Panc1 (cell line): ENCODE results near the gene TUBA1B. TPM values are rescaled to one million over a fixed set of nuclear protein-coding genes. Genes with fewer than 3 reads are reported as not detected.

ENCODE experiments used
- ATAC-seq: fragments of 200-7000 bp; cut with Tn5 transposase; 2 replicates; pipeline ENCODE4 v1.9.1; 2020; ENCODE audit warnings: mild to moderate bottlenecking, moderate library complexity
- BruUV-seq: library from RNA; stranded (reverse); fragments of 400-500 nt; replicated peaks from 2 replicates; lab custom pipeline; 2021; lab: Mats Ljungman, UMichigan
- CTCF ChIA-PET: fragments of 300-600 bp; sonication (Branson Sonifier 250); formaldehyde crosslinking; loops from one replicate; lab custom pipeline; 2022; ENCODE audit warnings: antibody characterized with exemption; lab: Charles Lee
- POLR2A ChIA-PET: fragments of 300-600 bp; sonication (Branson Sonifier 250); formaldehyde crosslinking; loops from one replicate; lab custom pipeline; 2022; ENCODE audit warnings: antibody characterized with exemption; lab: Charles Lee
- DNase-seq: peaks from one replicate; pipeline ENCODE4 v3.0.0-alpha.2; 2010; ENCODE audit warnings: low read depth, low spot score
- H3K27ac ChIP-seq: 2 replicates; pipeline ENCODE4 v1.5.1; 2011; ENCODE audit warnings: mild to moderate bottlenecking, low read length, inconsistent platforms
- H3K27me3 ChIP-seq: fragments of 200-500 bp; sonication (Bioruptor generic); 2 replicates; pipeline ENCODE4 v1.6.0; 2014; ENCODE audit warnings: low read length, inconsistent platforms; ENCODE audit not compliant: control insufficient read depth, insufficient read depth
- H3K36me3 ChIP-seq: fragments of 200-500 bp; sonication (Bioruptor generic); 2 replicates; pipeline ENCODE4 v1.5.1; 2014; ENCODE audit warnings: inconsistent platforms, mild to moderate bottlenecking, low read length, moderate library complexity; ENCODE audit not compliant: control insufficient read depth, insufficient read depth
- H3K4me1 ChIP-seq: 2 replicates; pipeline ENCODE4 v1.5.1; 2011; ENCODE audit warnings: inconsistent platforms, mild to moderate bottlenecking, low read length, moderate library complexity; ENCODE audit not compliant: control insufficient read depth, insufficient read depth
- H3K4me3 ChIP-seq, 2 experiments: 2 replicates each; pipeline ENCODE4 v1.5.1; 2011 to 2012; ENCODE audit warnings: low read depth in 2 of 2, low read length in 2 of 2, mild to moderate bottlenecking in 2 of 2, inconsistent platforms in 1 of 2, moderate library complexity in 1 of 2
- H3K9me3 ChIP-seq: fragments of 200-500 bp; sonication (Bioruptor generic); 2 replicates; pipeline ENCODE4 v1.5.1; 2014; ENCODE audit warnings: low read depth, mild to moderate bottlenecking, inconsistent platforms, low read length, moderate library complexity; ENCODE audit not compliant: control insufficient read depth, insufficient read depth
- POLR2AphosphoS5 ChIP-seq: IDR thresholded peaks from 2 replicates; pipeline ENCODE4 v1.6.1; 2012; ENCODE audit warnings: mild to moderate bottlenecking, low read depth, low read length, moderate library complexity
- SIN3A ChIP-seq: IDR thresholded peaks from 2 replicates; pipeline ENCODE4 v1.6.1; 2012; ENCODE audit warnings: low read depth, mild to moderate bottlenecking, low read length, moderate library complexity, borderline replicate concordance; ENCODE audit not compliant: insufficient read depth
- TCF7L2 ChIP-seq: IDR thresholded peaks from 2 replicates; pipeline ENCODE4 v1.6.1; 2011; ENCODE audit warnings: mild to moderate bottlenecking, low read depth, low read length, inconsistent platforms
- in situ Hi-C: cut with HindIII; loops from 2 replicates; pipeline ENCODE4 v1.10.0; 2016; ENCODE audit warnings: low sequenced_read_pairs, low pct_unique_long_range_greater_than_20kb
- intact Hi-C: fragments of 100-400 bp; cut with micrococcal nuclease; formaldehyde crosslinking; loops from one replicate; pipeline ENCODE4 v1.10.0; 2022; ENCODE audit not compliant: unreplicated experiment
- total RNA-seq: library from RNA; stranded (reverse); gene quantifications from one replicate; pipeline ENCODE4 v1.2.1, GENCODE V29; 2021; ENCODE audit not compliant: unreplicated experiment
- TF ChIP-seq, protein P1 (sequence below): fragments of 450-650 bp; IDR thresholded peaks from 2 replicates; pipeline ENCODE4 v1.5.1; 2017; ENCODE audit warnings: mild to moderate bottlenecking
- TF ChIP-seq, protein P2 (sequence below), 2 experiments: IDR thresholded peaks; 2 replicates each; pipeline ENCODE4 v1.6.1; 2011 to 2012; ENCODE audit warnings: low read depth in 2 of 2, control low read depth in 1 of 2, low read length in 1 of 2, mild to moderate bottlenecking in 1 of 2, moderate library complexity in 1 of 2; ENCODE audit not compliant: insufficient read depth in 1 of 2

Gene TUBA1B
- total RNA-seq, 1 experiment from 2014 or later = 1,275 TPM

DNA sequence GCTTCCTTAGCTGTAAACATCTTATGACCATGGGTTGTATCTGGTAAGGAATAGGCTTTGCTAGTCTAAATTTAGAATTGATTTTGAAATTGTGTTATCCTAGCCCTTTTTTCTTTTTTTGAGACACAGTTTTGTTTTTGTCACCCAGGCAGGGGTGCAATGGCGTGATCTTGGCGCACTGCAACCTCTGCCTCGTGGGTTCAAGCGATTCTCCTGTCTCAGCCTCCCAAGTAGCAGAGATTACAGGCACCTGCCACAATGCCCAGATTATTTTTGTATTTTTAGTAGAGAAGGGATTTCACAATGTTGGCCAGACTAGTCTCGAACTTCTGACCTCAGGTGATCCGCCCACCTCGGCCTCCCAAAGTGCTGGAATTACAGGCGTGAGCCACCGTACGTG lies 2.4 kb upstream of the TUBA1B start:
- Histone ChIP-seq H3K36me3 (peaks cover 14% of the 10 kb centered on the region), H3K9me3 (no peaks in the 10 kb centered on the region), H3K27ac (peak overlapping the region; percentile 100), H3K27me3 (no peaks in the 10 kb centered on the region), H3K4me3 (no peak overlapping the region), H3K4me1 (peaks cover 14% of the 10 kb centered on the region)
- ATAC-seq = no peak
- intact Hi-C loops (loop anchor here (10.0 kb wide), 1 partner anchor 101 kb away; no protein-coding TSS in a partner anchor), in situ Hi-C loops (no loop called here)
- BruUV-seq = no TSS peak
- ChIA-PET POLR2A (interaction anchor here (0.8 kb wide), 1 partner anchor 109 kb away, joined by 3 read pairs; no protein-coding TSS in a partner anchor), CTCF (interaction anchor here (0.7 kb wide), 1 partner anchor 13 kb away, joined by 3 read pairs; no protein-coding TSS in a partner anchor)
- DNase-seq = no peak
- TF ChIP-seq SIN3A = no peak
- TF ChIP-seq TCF7L2 = no peak
- TF ChIP-seq, protein P1, sequence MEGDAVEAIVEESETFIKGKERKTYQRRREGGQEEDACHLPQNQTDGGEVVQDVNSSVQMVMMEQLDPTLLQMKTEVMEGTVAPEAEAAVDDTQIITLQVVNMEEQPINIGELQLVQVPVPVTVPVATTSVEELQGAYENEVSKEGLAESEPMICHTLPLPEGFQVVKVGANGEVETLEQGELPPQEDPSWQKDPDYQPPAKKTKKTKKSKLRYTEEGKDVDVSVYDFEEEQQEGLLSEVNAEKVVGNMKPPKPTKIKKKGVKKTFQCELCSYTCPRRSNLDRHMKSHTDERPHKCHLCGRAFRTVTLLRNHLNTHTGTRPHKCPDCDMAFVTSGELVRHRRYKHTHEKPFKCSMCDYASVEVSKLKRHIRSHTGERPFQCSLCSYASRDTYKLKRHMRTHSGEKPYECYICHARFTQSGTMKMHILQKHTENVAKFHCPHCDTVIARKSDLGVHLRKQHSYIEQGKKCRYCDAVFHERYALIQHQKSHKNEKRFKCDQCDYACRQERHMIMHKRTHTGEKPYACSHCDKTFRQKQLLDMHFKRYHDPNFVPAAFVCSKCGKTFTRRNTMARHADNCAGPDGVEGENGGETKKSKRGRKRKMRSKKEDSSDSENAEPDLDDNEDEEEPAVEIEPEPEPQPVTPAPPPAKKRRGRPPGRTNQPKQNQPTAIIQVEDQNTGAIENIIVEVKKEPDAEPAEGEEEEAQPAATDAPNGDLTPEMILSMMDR = no peak
- TF ChIP-seq, protein P2, sequence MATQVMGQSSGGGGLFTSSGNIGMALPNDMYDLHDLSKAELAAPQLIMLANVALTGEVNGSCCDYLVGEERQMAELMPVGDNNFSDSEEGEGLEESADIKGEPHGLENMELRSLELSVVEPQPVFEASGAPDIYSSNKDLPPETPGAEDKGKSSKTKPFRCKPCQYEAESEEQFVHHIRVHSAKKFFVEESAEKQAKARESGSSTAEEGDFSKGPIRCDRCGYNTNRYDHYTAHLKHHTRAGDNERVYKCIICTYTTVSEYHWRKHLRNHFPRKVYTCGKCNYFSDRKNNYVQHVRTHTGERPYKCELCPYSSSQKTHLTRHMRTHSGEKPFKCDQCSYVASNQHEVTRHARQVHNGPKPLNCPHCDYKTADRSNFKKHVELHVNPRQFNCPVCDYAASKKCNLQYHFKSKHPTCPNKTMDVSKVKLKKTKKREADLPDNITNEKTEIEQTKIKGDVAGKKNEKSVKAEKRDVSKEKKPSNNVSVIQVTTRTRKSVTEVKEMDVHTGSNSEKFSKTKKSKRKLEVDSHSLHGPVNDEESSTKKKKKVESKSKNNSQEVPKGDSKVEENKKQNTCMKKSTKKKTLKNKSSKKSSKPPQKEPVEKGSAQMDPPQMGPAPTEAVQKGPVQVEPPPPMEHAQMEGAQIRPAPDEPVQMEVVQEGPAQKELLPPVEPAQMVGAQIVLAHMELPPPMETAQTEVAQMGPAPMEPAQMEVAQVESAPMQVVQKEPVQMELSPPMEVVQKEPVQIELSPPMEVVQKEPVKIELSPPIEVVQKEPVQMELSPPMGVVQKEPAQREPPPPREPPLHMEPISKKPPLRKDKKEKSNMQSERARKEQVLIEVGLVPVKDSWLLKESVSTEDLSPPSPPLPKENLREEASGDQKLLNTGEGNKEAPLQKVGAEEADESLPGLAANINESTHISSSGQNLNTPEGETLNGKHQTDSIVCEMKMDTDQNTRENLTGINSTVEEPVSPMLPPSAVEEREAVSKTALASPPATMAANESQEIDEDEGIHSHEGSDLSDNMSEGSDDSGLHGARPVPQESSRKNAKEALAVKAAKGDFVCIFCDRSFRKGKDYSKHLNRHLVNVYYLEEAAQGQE (IDR thresholded peaks at IDR 0.05; ENCODE audit: insufficient read depth in 1 of 2, low read depth in 2 of 2, low read length in 1 of 2) = no peak
- no peak for TF ChIP-seq POLR2AphosphoS5

DNA sequence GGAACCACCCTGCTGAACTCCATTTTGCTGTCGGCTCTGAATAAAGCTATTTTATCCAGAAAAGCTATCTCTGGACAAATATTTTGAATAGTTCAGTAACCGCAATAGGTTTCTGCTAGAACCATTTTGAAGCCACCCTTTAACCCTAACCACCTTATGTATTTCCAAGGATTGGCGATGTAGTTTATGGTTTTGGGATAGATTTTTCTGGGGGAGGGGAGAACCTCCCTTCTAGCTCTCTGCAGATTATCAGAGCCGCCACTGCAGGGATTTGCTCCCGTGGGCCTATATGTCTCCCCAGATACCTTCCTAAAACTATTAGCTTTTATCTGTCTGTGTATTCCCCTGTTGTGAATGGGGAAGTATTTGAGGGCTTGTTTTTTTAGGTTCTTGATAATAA lies 1.8 kb upstream of the TUBA1B start:
- peak overlapping the region; percentile 100 for H3K27ac ChIP-seq
- peaks cover 14% of the 10 kb centered on the region for H3K36me3 ChIP-seq
- peak overlapping the region; percentile 75 to 100 for H3K4me3 ChIP-seq
- ATAC-seq (no peak), DNase-seq (no peak)
- intact Hi-C loops (loop anchor here (10.0 kb wide), 1 partner anchor 102 kb away; no protein-coding TSS in a partner anchor), in situ Hi-C loops (no loop called here)
- no peaks in the 10 kb centered on the region for H3K27me3 ChIP-seq
- ChIA-PET CTCF (interaction anchor here (0.7 kb wide), 1 partner anchor 13 kb away, joined by 3 read pairs; no protein-coding TSS in a partner anchor), POLR2A (interaction anchor here (0.6 to 0.8 kb wide), 2 partner anchors 19 to 110 kb away, joined by 3 to 8 read pairs; no protein-coding TSS in a partner anchor)
- peaks cover 14% of the 10 kb centered on the region for H3K4me1 ChIP-seq
- H3K9me3 ChIP-seq = no peaks in the 10 kb centered on the region
- TF ChIP-seq POLR2AphosphoS5 (no peak), SIN3A (no peak), TCF7L2 (no peak)
- TF ChIP-seq, protein P1 = no peak
- TF ChIP-seq, protein P2 (IDR thresholded peaks at IDR 0.05; ENCODE audit: insufficient read depth in 1 of 2, low read depth in 2 of 2, low read length in 1 of 2) = no peak
- BruUV-seq = no TSS peak
